Stomach smooth muscle (tissue), 2 donors: ENCODE data around the gene ARMC9.
"Not testable (repeated sequence)": the region's sequence is repeated elsewhere in the genome, so short reads cannot be mapped to it uniquely, and the experiment has no call there.

Source experiments
- H3K27ac ChIP-seq: one replicate; pipeline ENCODE4 v1.7.0; 2013; ENCODE audit warnings: mild to moderate bottlenecking, low read length, inconsistent platforms
- H3K27me3 ChIP-seq, 2 donors: one replicate each; pipeline ENCODE4 v1.7.0; 2013; ENCODE audit warnings: low read length in 2 of 2; ENCODE audit not compliant: insufficient read depth in 2 of 2, control insufficient read depth in 1 of 2
- H3K36me3 ChIP-seq, 2 donors: one replicate each; pipeline ENCODE4 v1.7.0; 2013; ENCODE audit warnings: low read length in 2 of 2; ENCODE audit not compliant: control insufficient read depth in 2 of 2, insufficient read depth in 2 of 2
- H3K4me1 ChIP-seq: one replicate; pipeline ENCODE4 v1.7.0; 2013; ENCODE audit warnings: low read length; ENCODE audit not compliant: control insufficient read depth, insufficient read depth
- H3K4me3 ChIP-seq, 2 donors: one replicate each; pipeline ENCODE4 v1.7.0; 2013; ENCODE audit warnings: low read length in 2 of 2
- H3K9ac ChIP-seq, 2 donors: one replicate each; pipeline ENCODE4 v1.7.0; 2013; ENCODE audit warnings: low read length in 2 of 2, mild to moderate bottlenecking in 1 of 2
- H3K9me3 ChIP-seq, 2 donors: one replicate each; pipeline ENCODE4 v1.7.0; 2013; ENCODE audit warnings: low read length in 2 of 2; ENCODE audit not compliant: control insufficient read depth in 2 of 2
- donor health status: healthy.
- donor health status: Pancreatic carcinoma.

The ARMC9 gene

GRCh38 chr2:231191896-231192872, 6.2 kb upstream of the ARMC9 start:
- no peak overlapping the region for H3K27ac ChIP-seq
- H3K36me3 ChIP-seq, result no peaks in the 10 kb centered on the region
- no peak overlapping the region for H3K9ac ChIP-seq

GRCh38 chr2:231193216-231193615, 5.2 kb upstream of the ARMC9 start:
- H3K4me3 ChIP-seq, result no peak overlapping the region
- H3K4me1 ChIP-seq, result peaks cover 17% of the 10 kb centered on the region
- H3K27me3 ChIP-seq, result no peaks in the 10 kb centered on the region
- H3K9me3 ChIP-seq, result no peaks in the 10 kb centered on the region
- no peak overlapping the region for H3K9ac ChIP-seq
- H3K27ac ChIP-seq, result no peak overlapping the region
- H3K36me3 ChIP-seq, result no peaks in the 10 kb centered on the region

More at GRCh38 chr2:231191896-231192872, 6.2 kb upstream of the ARMC9 start:
- Histone ChIP-seq H3K4me1 (peaks cover 12% of the 10 kb centered on the region), H3K4me3 (peak overlapping the region in 1 of 2 donors; percentile 3), H3K9me3 (no peaks in the 10 kb centered on the region), H3K27me3 (no peaks in the 10 kb centered on the region)

GRCh38 chr2:231196592-231196991, 1.8 kb upstream of the ARMC9 start:
- no peak overlapping the region for H3K9ac ChIP-seq
- no peaks in the 10 kb centered on the region for H3K27me3 ChIP-seq
- H3K36me3 ChIP-seq, result no peaks in the 10 kb centered on the region
- no peak overlapping the region for H3K27ac ChIP-seq
- H3K4me1 ChIP-seq, result peaks cover 30% of the 10 kb centered on the region
- H3K4me3 ChIP-seq, result no peak overlapping the region
- no peaks in the 10 kb centered on the region for H3K9me3 ChIP-seq

- H3K27ac ChIP-seq, H3K9me3 ChIP-seq, H3K27me3 ChIP-seq, H3K36me3 ChIP-seq: not testable (repeated sequence)
- Histone ChIP-seq H3K4me1 (peaks cover 27% of the 10 kb centered on the region), H3K9ac (peak overlapping the region in 1 of 2 donors; percentile 80), H3K4me3 (peak overlapping the region in 1 of 2 donors; percentile 99)
Observed at GRCh38 chr2:231197196-231197595, 1.2 kb upstream of the ARMC9 start.

- Histone ChIP-seq H3K4me1 (peaks cover 23% of the 10 kb centered on the region), H3K9me3 (no peaks in the 10 kb centered on the region), H3K27ac (peak overlapping the region; percentile 6), H3K27me3 (no peaks in the 10 kb centered on the region), H3K4me3 (peak overlapping the region; percentile 99), H3K36me3 (no peaks in the 10 kb centered on the region), H3K9ac (peak overlapping the region; percentile 80)
Observed at GRCh38 chr2:231197706-231198290, 633 bp upstream of the ARMC9 start.

- no peaks in the 10 kb centered on the region for H3K36me3 ChIP-seq
- H3K27ac ChIP-seq, result no peak overlapping the region
- peak overlapping the region; percentile 99 for H3K4me3 ChIP-seq
- peaks cover 23% of the 10 kb centered on the region for H3K4me1 ChIP-seq
- H3K9ac ChIP-seq, result peak overlapping the region; percentile 70 to 80
- H3K27me3 ChIP-seq, result no peaks in the 10 kb centered on the region
- H3K9me3 ChIP-seq, result no peaks in the 10 kb centered on the region
Observed at GRCh38 chr2:231199219-231199618, 788 bp downstream of the ARMC9 start.

- no peak overlapping the region for H3K9ac ChIP-seq
- no peaks in the 10 kb centered on the region for H3K27me3 ChIP-seq
- H3K4me1 ChIP-seq, result peaks cover 23% of the 10 kb centered on the region
- H3K9me3 ChIP-seq, result no peaks in the 10 kb centered on the region
- no peak overlapping the region for H3K27ac ChIP-seq
- peak overlapping the region in 1 of 2 donors; percentile 8 for H3K4me3 ChIP-seq
- peaks cover 0 to 5% of the 10 kb centered on the region in 2 donors for H3K36me3 ChIP-seq
Observed at GRCh38 chr2:231200805-231201474, 2.5 kb downstream of the ARMC9 start.

- H3K36me3 ChIP-seq, result peaks cover 0 to 5% of the 10 kb centered on the region in 2 donors
- H3K4me3 ChIP-seq, result no peak overlapping the region
- no peak overlapping the region for H3K9ac ChIP-seq
- H3K27me3 ChIP-seq, result no peaks in the 10 kb centered on the region
- peaks cover 23% of the 10 kb centered on the region for H3K4me1 ChIP-seq
- H3K9me3 ChIP-seq, result no peaks in the 10 kb centered on the region
- no peak overlapping the region for H3K27ac ChIP-seq
Observed at GRCh38 chr2:231201475-231201814, 3.0 kb downstream of the ARMC9 start.

GRCh38 chr2:231203087-231203486, 4.7 kb downstream of the ARMC9 start:
- H3K4me3 ChIP-seq, result no peak overlapping the region
- H3K9me3 ChIP-seq, result no peaks in the 10 kb centered on the region
- H3K27me3 ChIP-seq, result no peaks in the 10 kb centered on the region
- peaks cover 18% of the 10 kb centered on the region for H3K4me1 ChIP-seq
- H3K36me3 ChIP-seq, result peaks cover 0 to 5% of the 10 kb centered on the region in 2 donors
- no peak overlapping the region for H3K27ac ChIP-seq
- no peak overlapping the region for H3K9ac ChIP-seq

- H3K4me3 ChIP-seq, result no peak overlapping the region
- no peak overlapping the region for H3K9ac ChIP-seq
- H3K27ac ChIP-seq, result no peak overlapping the region
Observed at GRCh38 chr2:231204146-231204545, 5.7 kb downstream of the ARMC9 start.

More at GRCh38 chr2:231204146-231204545, 5.7 kb downstream of the ARMC9 start:
- H3K27me3 ChIP-seq, result no peaks in the 10 kb centered on the region
- H3K36me3 ChIP-seq, result peaks cover 0 to 8% of the 10 kb centered on the region in 2 donors
- no peaks in the 10 kb centered on the region for H3K9me3 ChIP-seq
- H3K4me1 ChIP-seq, result peaks cover 13% of the 10 kb centered on the region
